HepG2 (cell line): ENCODE measurements around the gene SETD1A. TPM values are rescaled to one million over a fixed set of nuclear protein-coding genes. Genes with fewer than 3 reads are reported as not detected.
A peak's percentile ranks its signal among the peaks of the same experiment; 100 is the strongest.

Experiments
- AGO1 ChIP-seq: fragments of 200-400 bp; formaldehyde crosslinking; IDR thresholded peaks from 2 replicates; pipeline ENCODE4 v1.6.1; 2017; ENCODE audit warnings: mild to moderate bottlenecking, low read depth, low read length, moderate library complexity; ENCODE audit not compliant: poor library complexity, severe bottlenecking
- CBFB ChIP-seq: sonication (generic); formaldehyde crosslinking; IDR thresholded peaks from 2 replicates; pipeline ENCODE4 v1.4.0; 2020; ENCODE audit warnings: missing genetic modification reagents
- GTF2F1 ChIP-seq: fragments of 150-350 bp; IDR thresholded peaks from 2 replicates; pipeline ENCODE4 v1.6.1; 2014; ENCODE audit warnings: low read length
- KDM5A ChIP-seq: fragments of 200-600 bp; sonication (generic); IDR thresholded peaks from 2 replicates; pipeline ENCODE4 v1.7.0; 2018; ENCODE audit warnings: antibody characterized with exemption, mild to moderate bottlenecking, low read length, borderline replicate concordance
- KMT2B ChIP-seq: IDR thresholded peaks from 2 replicates; pipeline ENCODE4 v1.6.1; 2016; ENCODE audit warnings: missing genetic modification reagents, missing compliant biosample characterization
- MED8 ChIP-seq: sonication (generic); formaldehyde crosslinking; IDR thresholded peaks from 2 replicates; pipeline ENCODE4 v1.8.1; 2023; ENCODE audit warnings: mild to moderate bottlenecking, missing genetic modification reagents; ENCODE audit not compliant: insufficient replicate concordance
- PCBP2 ChIP-seq: fragments of 200-400 bp; formaldehyde crosslinking; optimal IDR thresholded peaks from 2 replicates; pipeline ENCODE3; 2018; ENCODE audit warnings: low read length, low read depth; ENCODE audit not compliant: poor library complexity, severe bottlenecking
- PRMT3 ChIP-seq: sonication (generic); formaldehyde crosslinking; IDR thresholded peaks from 2 replicates; pipeline ENCODE4 v1.8.1; 2022; ENCODE audit warnings: low read depth, mild to moderate bottlenecking, moderate library complexity, missing genetic modification reagents, borderline replicate concordance
- SNAPC4 ChIP-seq: sonication (generic); formaldehyde crosslinking; IDR thresholded peaks from 2 replicates; pipeline ENCODE4 v1.4.0; 2020; ENCODE audit warnings: mild to moderate bottlenecking, missing genetic modification reagents
- SOX6 ChIP-seq, 2 experiments: fragments of 450-650 bp in 1 of 2; sonication (generic) in 1 of 2; formaldehyde crosslinking in 1 of 2; IDR thresholded peaks; 2 replicates each; pipeline versions ENCODE4 v1.4.0 to v1.6.1; 2017 to 2020; ENCODE audit warnings: antibody characterized with exemption in 1 of 2, mild to moderate bottlenecking in 1 of 2, missing genetic modification reagents in 1 of 2
- SP4 ChIP-seq: sonication (generic); formaldehyde crosslinking; IDR thresholded peaks from 2 replicates; pipeline ENCODE4 v1.8.1; 2023; ENCODE audit warnings: mild to moderate bottlenecking, missing genetic modification reagents
- THAP11 ChIP-seq: IDR thresholded peaks from 2 replicates; pipeline ENCODE4 v1.6.1; 2016; ENCODE audit warnings: missing biosample characterization, missing genetic modification reagents
- ZBTB1 ChIP-seq: sonication (generic); formaldehyde crosslinking; IDR thresholded peaks from 2 replicates; pipeline ENCODE4 v1.4.0; 2020; ENCODE audit warnings: missing genetic modification reagents, borderline replicate concordance
- ZBTB34 ChIP-seq: sonication (generic); formaldehyde crosslinking; IDR thresholded peaks from 2 replicates; pipeline ENCODE4 v1.8.0; 2022; ENCODE audit warnings: mild to moderate bottlenecking, missing genetic modification reagents
- ZMAT3 ChIP-seq: sonication (generic); formaldehyde crosslinking; conservative IDR thresholded peaks from 2 replicates; pipeline ENCODE4 v1.7.0; 2021; ENCODE audit warnings: missing genetic modification reagents
- ZNF180 ChIP-seq: sonication (generic); formaldehyde crosslinking; IDR thresholded peaks from 2 replicates; pipeline ENCODE4 v1.4.0; 2020; ENCODE audit warnings: low read depth, missing genetic modification reagents, borderline replicate concordance
- ZNF224 ChIP-seq: sonication (generic); formaldehyde crosslinking; IDR thresholded peaks from 2 replicates; pipeline ENCODE4 v1.5.0; 2020; ENCODE audit warnings: mild to moderate bottlenecking, missing genetic modification reagents
- ZNF292 ChIP-seq: sonication (generic); formaldehyde crosslinking; IDR thresholded peaks from 2 replicates; pipeline ENCODE4 v1.8.1; 2022; ENCODE audit warnings: mild to moderate bottlenecking, low read depth, missing genetic modification reagents, borderline replicate concordance
- ZNF841 ChIP-seq: sonication (generic); formaldehyde crosslinking; IDR thresholded peaks from 2 replicates; pipeline ENCODE4 v1.8.1; 2023; ENCODE audit warnings: missing genetic modification reagents, borderline replicate concordance
- polyA plus RNA-seq, 8 experiments: library from polyadenylated mRNA; depleted of rRNA in 3 of 8; stranded (reverse) in 7 of 8; unstranded in 1 of 8; fragments of >200 nt; fragmentation: Illumina TruSeq in 4 of 8; extraction: Trizol in 4 of 8; gene quantifications; 2 replicates each; pipeline versions ENCODE4 v1.2.1 to v1.2.3, GENCODE V29; 2011 to 2016; ENCODE audit warnings: low read depth in 4 of 8, missing spikeins in 1 of 8, mixed read lengths in 1 of 8; ENCODE audit not compliant: insufficient read depth in 1 of 8
- total RNA-seq, 5 experiments: library from RNA; depleted of rRNA; stranded (reverse); fragments of >200 nt; fragmentation: Illumina TruSeq; extraction: Trizol; gene quantifications; 2 replicates each; pipeline ENCODE4 v1.2.3, GENCODE V29; 2016; ENCODE audit warnings: low read depth in 1 of 5
- TF ChIP-seq, protein P1 (sequence below): sonication (generic); formaldehyde crosslinking; IDR thresholded peaks from 2 replicates; pipeline ENCODE4 v1.8.1; 2023; ENCODE audit warnings: mild to moderate bottlenecking, inconsistent platforms, moderate library complexity, missing genetic modification reagents, borderline replicate concordance

Gene SETD1A
- total and polyA plus RNA-seq, 2 of the 13 experiments (the other 11 are each of a cell fraction or from before 2014, with no cell fraction given): 3.8 to 5.6 TPM

DNA sequence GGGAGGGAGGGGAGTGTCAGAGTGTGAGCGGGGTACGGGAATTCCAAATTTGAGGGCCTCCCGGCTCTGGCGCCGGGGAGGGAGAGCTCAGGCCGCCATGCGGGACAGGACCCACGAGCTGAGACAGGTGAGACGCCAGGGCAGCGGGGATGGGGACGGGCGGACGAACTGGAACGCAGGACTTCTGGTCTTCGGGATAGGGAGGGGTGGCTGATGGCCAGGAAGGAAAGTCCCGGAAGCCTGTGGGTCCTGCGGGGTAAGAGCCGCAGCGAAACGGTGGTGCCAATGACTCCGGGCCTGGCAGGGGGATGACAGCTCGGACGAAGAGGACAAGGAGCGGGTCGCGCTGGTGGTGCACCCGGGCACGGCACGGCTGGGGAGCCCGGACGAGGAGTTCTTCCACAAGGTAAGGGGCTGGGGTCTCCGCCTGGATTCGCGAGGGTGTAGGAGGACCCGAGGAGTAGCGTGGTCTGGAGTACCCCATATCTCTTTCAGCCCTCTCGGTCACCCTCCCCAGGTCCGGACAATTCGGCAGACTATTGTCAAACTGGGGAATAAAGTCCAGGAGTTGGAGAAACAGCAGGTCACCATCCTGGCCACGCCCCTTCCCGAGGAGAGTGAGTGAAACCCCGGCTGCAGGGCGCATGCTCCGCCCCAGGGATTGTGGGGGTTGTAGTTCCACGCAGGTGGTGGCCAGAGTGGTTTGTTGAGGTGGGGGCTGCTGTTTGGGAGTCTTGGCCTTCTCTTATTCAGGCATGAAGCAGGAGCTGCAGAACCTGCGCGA, 76.3 kb downstream of the SETD1A start (continued):
- no peak for TF ChIP-seq AGO1
- no peak for TF ChIP-seq GTF2F1
- no peak for TF ChIP-seq ZMAT3
- 0 out of 2 replicates have a peak, but pooled peaks have one; percentile 21 for TF ChIP-seq KMT2B (CRISPR knock-in tag)
- no peak for TF ChIP-seq PCBP2
- TF ChIP-seq THAP11 (CRISPR knock-in tag): peak; percentile 99
- TF ChIP-seq ZNF292 (CRISPR knock-in tag): peak; percentile 27; the same call in 1 of the 2 replicates
- peak; percentile 94 for TF ChIP-seq ZNF224 (CRISPR knock-in tag)
- TF ChIP-seq ZBTB34 (CRISPR knock-in tag): no peak
- TF ChIP-seq MED8: peak; percentile 21
- 0 out of 2 replicates have a peak, but pooled peaks have one; percentile 47 for TF ChIP-seq KDM5A
- TF ChIP-seq CBFB: no peak
- TF ChIP-seq SNAPC4 (CRISPR knock-in tag): 0 out of 2 replicates have a peak, but pooled peaks have one; percentile 50
- 0 out of 2 replicates have a peak, but pooled peaks have one; percentile 7 for TF ChIP-seq ZBTB1
- TF ChIP-seq ZNF841 (CRISPR knock-in tag): no peak
- 0 out of 2 replicates have a peak, but pooled peaks have one; percentile 38 for TF ChIP-seq ZNF180
- no peak for TF ChIP-seq PRMT3
- peak; percentile 82; the same call in 1 of the 2 replicates for TF ChIP-seq SP4 (CRISPR knock-in tag)
- TF ChIP-seq, protein P1, sequence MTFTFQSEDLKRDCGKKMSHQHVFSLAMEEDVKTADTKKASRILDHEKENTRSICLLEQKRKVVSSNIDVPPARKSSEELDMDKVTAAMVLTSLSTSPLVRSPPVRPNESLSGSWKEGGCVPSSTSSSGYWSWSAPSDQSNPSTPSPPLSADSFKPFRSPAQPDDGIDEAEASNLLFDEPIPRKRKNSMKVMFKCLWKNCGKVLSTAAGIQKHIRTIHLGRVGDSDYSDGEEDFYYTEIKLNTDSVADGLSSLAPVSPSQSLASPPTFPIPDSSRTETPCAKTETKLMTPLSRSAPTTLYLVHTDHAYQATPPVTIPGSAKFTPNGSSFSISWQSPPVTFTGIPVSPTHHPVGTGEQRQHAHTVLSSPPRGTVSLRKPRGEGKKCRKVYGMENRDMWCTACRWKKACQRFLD (CRISPR knock-in tag): no peak; the same call in 1 of the 2 replicates
- no peak for TF ChIP-seq SOX6 (IDR thresholded peaks at IDR 0.05)
- TF ChIP-seq SOX6 (CRISPR knock-in tag; IDR thresholded peaks at IDR 0.05): peak; percentile 71
